IMR-90 (cell line): ENCODE data around the gene CD81. TPM values are rescaled to one million over a fixed set of nuclear protein-coding genes. Genes with fewer than 3 reads are reported as not detected.

Source experiments
- ATAC-seq: fragments of 200-7000 bp; cut with Tn5 transposase; 2 replicates; pipeline ENCODE4 v1.9.1; 2020; ENCODE audit warnings: low read depth, mild to moderate bottlenecking, moderate library complexity
- BruUV-seq: library from RNA; stranded (reverse); fragments of 400-500 nt; replicated peaks from 2 replicates; lab custom pipeline; 2021; lab: Mats Ljungman, UMichigan
- CTCF ChIA-PET: fragments of 300-600 bp; formaldehyde crosslinking; extraction: SDS; loops from one replicate; lab custom pipeline; 2021; ENCODE audit warnings: antibody characterized with exemption; lab: Yijun Ruan, JAX
- POLR2A ChIA-PET: fragments of 300-600 bp; sonication (Branson Sonifier 250); formaldehyde crosslinking; loops from one replicate; lab custom pipeline; 2022; ENCODE audit warnings: antibody characterized with exemption; ENCODE audit not compliant: unreplicated experiment; lab: Charles Lee
- DNase-seq: peaks from one replicate; pipeline ENCODE4 v3.0.0; 2013
- H2AFZ ChIP-seq: replicated peaks from 2 replicates; pipeline ENCODE3; 2013; ENCODE audit warnings: low read length, mild to moderate bottlenecking; ENCODE audit not compliant: poor library complexity
- H2AK5ac ChIP-seq: 2 replicates; pipeline ENCODE4 v1.6.1; 2013; ENCODE audit warnings: low read depth, low read length, inconsistent platforms
- H2AK9ac ChIP-seq: replicated peaks from 2 replicates; pipeline ENCODE3; 2013; ENCODE audit warnings: mild to moderate bottlenecking, low read depth, low read length, moderate library complexity; ENCODE audit not compliant: poor library complexity
- H2BK120ac ChIP-seq: 2 replicates; pipeline ENCODE4 v1.6.1; 2013; ENCODE audit warnings: low read depth, low read length, inconsistent platforms
- H2BK15ac ChIP-seq: 3 replicates; pipeline ENCODE4 v1.6.1; 2013; ENCODE audit warnings: low read depth, low read length, inconsistent platforms
- H2BK20ac ChIP-seq: 2 replicates; pipeline ENCODE4 v1.6.1; 2013; ENCODE audit warnings: low read depth, mild to moderate bottlenecking, inconsistent platforms, low read length, moderate library complexity
- H2BK5ac ChIP-seq: 2 replicates; pipeline ENCODE4 v1.6.1; 2013; ENCODE audit warnings: mild to moderate bottlenecking, low read depth, low read length, inconsistent platforms; ENCODE audit not compliant: poor library complexity, severe bottlenecking
- H3K14ac ChIP-seq: replicated peaks from 2 replicates; pipeline ENCODE4 v1.6.1; 2013; ENCODE audit warnings: low read depth, low read length, inconsistent platforms
- H3K18ac ChIP-seq: 2 replicates; pipeline ENCODE4 v1.6.1; 2013; ENCODE audit warnings: low read depth, low read length, control low read depth
- H3K23ac ChIP-seq: 2 replicates; pipeline ENCODE4 v1.6.1; 2013; ENCODE audit warnings: low read depth, low read length, inconsistent platforms
- H3K27ac ChIP-seq: 2 replicates; pipeline ENCODE4 v1.5.1; 2013; ENCODE audit warnings: mild to moderate bottlenecking, control low read depth, low read length; ENCODE audit not compliant: insufficient read depth
- H3K27me3 ChIP-seq: 2 replicates; pipeline ENCODE4 v1.6.1; 2013; ENCODE audit warnings: low read length; ENCODE audit not compliant: control insufficient read depth, insufficient read depth
- H3K36me3 ChIP-seq: 2 replicates; pipeline ENCODE4 v1.6.1; 2013; ENCODE audit warnings: low read length, mixed read lengths; ENCODE audit not compliant: control insufficient read depth, insufficient read depth
- H3K4ac ChIP-seq: 2 replicates; pipeline ENCODE4 v1.6.1; 2013; ENCODE audit warnings: low read depth, low read length, inconsistent platforms
- H3K4me1 ChIP-seq: 2 replicates; pipeline ENCODE4 v1.6.1; 2013; ENCODE audit warnings: low read length, mixed read lengths; ENCODE audit not compliant: control insufficient read depth, insufficient read depth
- H3K4me2 ChIP-seq: 2 replicates; pipeline ENCODE4 v1.6.1; 2013; ENCODE audit warnings: low read depth, mild to moderate bottlenecking, control low read depth, low read length, moderate library complexity
- H3K4me3 ChIP-seq: 2 replicates; pipeline ENCODE4 v1.5.1; 2013; ENCODE audit warnings: low read depth, mild to moderate bottlenecking, control low read depth, low read length, moderate library complexity; ENCODE audit not compliant: insufficient read depth
- H3K56ac ChIP-seq: 2 replicates; pipeline ENCODE4 v1.6.1; 2013; ENCODE audit warnings: low read length, inconsistent platforms; ENCODE audit not compliant: insufficient read depth; ENCODE audit errors: extremely low read depth
- H3K79me1 ChIP-seq, 2 experiments: 2 replicates each; pipeline ENCODE4 v1.6.1; 2013; ENCODE audit warnings: low read length in 2 of 2, inconsistent platforms in 1 of 2, low read depth in 1 of 2
- H3K9ac ChIP-seq: 2 replicates; pipeline ENCODE4 v1.6.1; 2013; ENCODE audit warnings: low read depth, low read length, control low read depth
- H3K9me1 ChIP-seq: 2 replicates; pipeline ENCODE4 v1.6.1; 2013; ENCODE audit warnings: low read length, inconsistent platforms; ENCODE audit not compliant: insufficient read depth
- H3K9me3 ChIP-seq: 2 replicates; pipeline ENCODE4 v1.6.1; 2013; ENCODE audit warnings: low read length; ENCODE audit not compliant: control insufficient read depth, insufficient read depth
- H4K20me1 ChIP-seq: 2 replicates; pipeline ENCODE4 v1.6.1; 2013; ENCODE audit warnings: low read length, inconsistent platforms; ENCODE audit not compliant: insufficient read depth
- H4K5ac ChIP-seq: 2 replicates; pipeline ENCODE4 v1.6.1; 2013; ENCODE audit warnings: mild to moderate bottlenecking, low read depth, low read length, control low read depth
- H4K8ac ChIP-seq, 2 experiments: 2 replicates each; pipeline ENCODE4 v1.6.1; 2013; ENCODE audit warnings: low read depth in 2 of 2, low read length in 2 of 2, control low read depth in 1 of 2, inconsistent platforms in 1 of 2
- H4K91ac ChIP-seq: 2 replicates; pipeline ENCODE4 v1.6.1; 2013; ENCODE audit warnings: low read depth, low read length, inconsistent platforms; ENCODE audit not compliant: insufficient read depth
- CHD1 ChIP-seq: IDR thresholded peaks from 2 replicates; pipeline ENCODE4 v1.6.1; 2012; ENCODE audit warnings: low read depth, low read length, improper control_type of control experiment
- RAD21 ChIP-seq: IDR thresholded peaks from 2 replicates; pipeline ENCODE4 v1.6.1; 2012; ENCODE audit warnings: low read length, improper control_type of control experiment
- WGBS, 2 experiments: methylation state at CpG; one replicate each; pipeline versions ENCODE4 v1.1.5 to v1.1.7; 2013; ENCODE audit warnings: missing lambda C conversion rate in 2 of 2; ENCODE audit not compliant: insufficient read length in 1 of 2; ENCODE audit errors: extremely low coverage in 2 of 2; 5-methylcytosine and 5-hydroxymethylcytosine counted together
- dilution Hi-C: fragments of 300-500 bp; cut with HindIII; formaldehyde crosslinking; loops from one replicate; pipeline ENCODE4 v1.14.3; 2018; ENCODE audit warnings: low sequenced_read_pairs; ENCODE audit not compliant: unreplicated experiment
- in situ Hi-C: fragments of 300-500 bp; cut with MboI; formaldehyde crosslinking; loops from 3 replicates; pipeline ENCODE4 v1.14.3; 2019; ENCODE audit warnings: low sequenced_read_pairs, inconsistent platforms, mixed read lengths
- intact Hi-C: fragments of 100-400 bp; cut with micrococcal nuclease; formaldehyde crosslinking; loops from 2 replicates; pipeline ENCODE4 v1.10.0; 2022
- polyA plus RNA-seq, 3 experiments: library from polyadenylated mRNA; depleted of rRNA; stranded (reverse); fragments of >200 nt; gene quantifications; 2 replicates each; pipeline ENCODE4 v1.2.3, GENCODE V29; 2012; ENCODE audit warnings: low replicate concordance in 1 of 3
- total RNA-seq: library from RNA; depleted of rRNA; stranded (reverse); fragments of >200 nt; gene quantifications from 2 replicates; pipeline ENCODE4 v1.2.3, GENCODE V29; 2012

The CD81 gene
- total and polyA plus RNA-seq, 2 of the 4 experiments (the other 2 are of a cell fraction) = 159 to 689 TPM

- TF ChIP-seq CHD1 (0 out of 2 replicates have a peak, but pooled peaks have one; percentile 15), RAD21 (no peak)
- H3K4me2 ChIP-seq = peak overlapping the region; percentile 38
- no peaks in the 10 kb centered on the region for H4K20me1 ChIP-seq
- in situ Hi-C loops = no loop called here
- no peak overlapping the region for H2BK20ac ChIP-seq
- ChIA-PET POLR2A (no interaction called here), CTCF (no interaction called here)
- peaks cover 41% of the 10 kb centered on the region for H3K36me3 ChIP-seq
- H2BK5ac ChIP-seq = peak overlapping the region; percentile 62
- H3K9me1 ChIP-seq = no peaks in the 10 kb centered on the region
- H3K9me3 ChIP-seq = no peaks in the 10 kb centered on the region
- BruUV-seq = no TSS peak
- H2BK120ac ChIP-seq = peak overlapping the region; percentile 51; the same call in 1 of the 2 replicates
- H4K5ac ChIP-seq = peak overlapping the region; percentile 16
- peaks cover 5 to 38% of the 10 kb centered on the region in 2 experiments; a peak in 3 of 4 replicates for H3K79me1 ChIP-seq
- no peak overlapping the region for H2BK15ac ChIP-seq
- H3K4ac ChIP-seq = peak overlapping the region; percentile 78
- dilution Hi-C loops = no loop called here
- no peak; the same call in 1 of the 2 replicates for ATAC-seq
- H3K4me1 ChIP-seq = peaks cover 9% of the 10 kb centered on the region
- H4K91ac ChIP-seq = peak overlapping the region; percentile 71
- peak overlapping the region; percentile 71 for H2AK5ac ChIP-seq
- peak overlapping the region; percentile 78 to 84 for H4K8ac ChIP-seq
- H3K14ac ChIP-seq = peak overlapping the region; percentile 55
- H3K23ac ChIP-seq = peak overlapping the region; percentile 60; the same call in 1 of the 2 replicates
- peak overlapping the region; percentile 48 for H3K4me3 ChIP-seq
- intact Hi-C loops = loop anchor here (1.0 kb wide), 3 partner anchors 20 to 93 kb away; no protein-coding TSS in a partner anchor
- H2AFZ ChIP-seq = peak overlapping the region; percentile 94
- peak overlapping the region; percentile 59 for H3K9ac ChIP-seq
- DNase-seq = no peak
- peak overlapping the region; percentile 69 for H3K27ac ChIP-seq
- peak overlapping the region; percentile 63 for H3K56ac ChIP-seq
- peak overlapping the region; percentile 99 for H2AK9ac ChIP-seq
- 25% methylated on average over 6 of the region's 23 CpGs; no CpG with 5 or more reads in 1 of the 2 experiments for WGBS, 2 experiments
- no peak overlapping the region; the same call in 1 of the 2 replicates for H3K18ac ChIP-seq
- no peaks in the 10 kb centered on the region for H3K27me3 ChIP-seq
These were observed 22.5 kb downstream of the CD81 start for GRCh38 chr11:2399488-2400068.
